ENCODE data around the gene F10.

F10 gene

DNA sequence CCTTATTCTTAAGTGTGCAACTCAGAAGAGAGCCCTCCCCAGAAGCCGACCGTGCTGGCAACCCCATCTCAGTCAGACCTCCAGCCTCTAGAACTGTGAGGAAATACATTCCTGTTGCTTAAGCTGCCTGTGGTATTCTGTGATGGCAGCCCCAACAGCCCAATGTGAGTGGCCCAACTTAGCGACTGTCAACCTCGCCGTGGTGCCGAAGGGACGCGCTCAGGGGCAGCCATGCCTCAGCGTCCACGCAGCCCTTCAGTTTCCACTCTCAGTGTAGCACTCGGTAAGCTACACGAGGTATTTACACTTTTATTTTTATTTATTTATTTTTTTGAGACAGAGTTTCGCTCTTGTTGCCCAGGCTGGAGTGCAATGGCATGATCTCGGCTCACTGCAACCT is 54.2 kb downstream of the F10 start:
- no peak for DNase-seq

DNA sequence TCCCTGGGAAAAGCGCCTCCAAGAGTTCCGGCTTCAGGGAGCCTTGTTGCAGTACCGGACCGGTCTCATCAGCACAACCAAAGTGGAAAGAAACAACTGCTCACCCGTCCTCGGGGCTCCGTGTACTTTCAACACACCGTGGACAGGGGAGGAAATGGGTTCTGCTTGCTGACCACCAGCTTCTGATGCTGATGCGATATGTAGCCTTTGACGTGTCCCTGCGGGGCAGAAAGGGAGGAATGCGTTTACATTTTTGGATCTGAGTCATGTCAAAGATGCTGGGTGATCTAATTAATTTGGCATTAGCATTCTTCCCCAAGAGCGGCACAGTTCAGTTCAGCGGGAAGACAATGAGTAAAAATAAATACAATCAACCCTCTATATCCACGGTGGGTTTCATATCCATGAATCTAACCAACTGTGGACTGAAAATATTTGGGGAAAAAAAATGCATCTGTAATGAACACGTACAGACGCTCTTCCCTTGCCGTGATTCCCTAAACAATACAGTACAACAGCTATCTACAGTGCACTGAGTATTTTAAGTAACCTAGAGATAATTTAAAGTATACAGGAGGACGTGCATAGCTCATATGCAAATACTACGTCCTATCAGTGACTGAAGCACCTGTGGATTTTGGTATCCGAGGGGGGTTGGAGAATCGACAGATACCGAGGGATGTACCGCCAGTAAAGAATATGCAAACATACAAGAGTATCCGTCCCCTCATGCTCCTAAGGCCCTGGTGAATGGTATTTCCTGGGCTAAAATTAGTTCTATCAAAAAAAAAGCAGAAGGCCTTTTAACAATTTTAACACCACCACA is 55.7 kb downstream of the F10 start:
- DNase-seq, result no peak

DNA sequence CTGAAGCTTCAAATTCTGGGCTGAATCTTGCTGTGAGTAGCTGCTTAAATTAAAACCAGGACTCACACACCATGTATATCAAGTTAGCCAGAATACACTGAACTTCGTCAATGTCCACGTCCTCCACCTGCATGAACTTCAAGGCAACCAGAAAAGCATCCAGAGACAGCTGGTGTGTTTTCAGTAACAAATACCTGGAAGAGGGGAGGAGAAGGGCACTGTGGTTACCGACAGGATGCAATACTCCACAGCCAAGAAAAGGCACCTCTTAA is 56.2 kb downstream of the F10 start:
- DNase-seq, result no peak

DNA sequence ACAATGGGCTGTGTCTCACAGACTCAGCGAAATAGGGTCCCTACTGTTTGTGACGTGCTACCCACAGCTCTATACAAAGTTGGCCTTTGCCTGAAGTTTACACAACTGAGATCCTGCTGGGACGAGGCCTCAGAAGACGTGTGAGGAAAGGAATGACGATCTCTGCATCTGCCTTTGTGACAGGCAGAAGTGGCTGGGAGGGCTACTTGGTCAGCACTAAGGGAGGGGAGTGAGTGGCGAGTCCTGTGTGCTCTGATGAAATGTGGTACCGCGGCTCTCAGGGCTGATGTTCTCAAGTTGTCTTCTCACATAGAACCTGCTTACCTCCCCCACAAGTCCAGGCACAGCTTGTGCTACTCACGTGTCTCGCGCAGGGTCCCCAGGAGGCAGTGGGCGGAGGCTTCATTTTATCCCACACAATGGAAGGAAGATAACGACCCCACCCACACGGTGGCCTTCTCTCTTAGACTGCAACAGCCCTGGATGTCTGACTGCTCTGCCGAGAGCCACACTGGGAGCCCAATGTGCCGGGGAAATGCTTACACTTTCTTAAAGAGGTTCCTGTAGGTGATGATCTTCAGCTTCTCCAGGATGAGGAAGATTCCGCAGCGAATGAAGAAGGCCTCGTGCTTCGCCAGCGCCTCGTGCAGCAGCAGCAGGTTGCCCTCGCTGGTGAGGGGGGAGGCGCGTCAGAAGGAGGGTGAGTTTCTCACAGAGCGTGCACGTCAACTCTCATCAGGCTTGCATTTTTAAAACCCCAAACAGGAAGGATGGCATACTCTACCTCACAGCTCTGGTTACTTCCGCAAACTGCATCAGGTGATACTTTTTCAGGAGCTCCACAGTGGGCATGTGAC is 57.0 kb downstream of the F10 start:
- no peak for DNase-seq

DNA sequence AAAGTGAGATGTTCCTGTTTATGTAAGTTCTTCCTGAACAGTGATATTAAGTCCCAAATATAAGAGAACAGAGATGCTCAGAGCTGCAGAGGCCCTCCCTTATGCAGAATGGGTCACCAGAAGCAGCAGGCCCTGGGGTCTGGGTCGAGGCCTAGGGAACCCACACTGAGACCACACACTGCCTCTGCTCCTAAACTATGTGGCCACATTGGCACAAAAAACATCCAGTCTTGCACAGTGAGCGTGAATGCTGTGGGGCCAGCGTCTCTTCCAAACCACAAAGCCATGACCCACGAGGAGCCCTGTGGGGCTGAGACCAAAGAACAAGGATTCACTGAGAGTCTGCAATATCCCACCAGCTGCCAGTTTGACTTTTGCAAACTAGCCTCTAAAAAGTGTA is 59.4 kb downstream of the F10 start:
- no peak for DNase-seq

DNA sequence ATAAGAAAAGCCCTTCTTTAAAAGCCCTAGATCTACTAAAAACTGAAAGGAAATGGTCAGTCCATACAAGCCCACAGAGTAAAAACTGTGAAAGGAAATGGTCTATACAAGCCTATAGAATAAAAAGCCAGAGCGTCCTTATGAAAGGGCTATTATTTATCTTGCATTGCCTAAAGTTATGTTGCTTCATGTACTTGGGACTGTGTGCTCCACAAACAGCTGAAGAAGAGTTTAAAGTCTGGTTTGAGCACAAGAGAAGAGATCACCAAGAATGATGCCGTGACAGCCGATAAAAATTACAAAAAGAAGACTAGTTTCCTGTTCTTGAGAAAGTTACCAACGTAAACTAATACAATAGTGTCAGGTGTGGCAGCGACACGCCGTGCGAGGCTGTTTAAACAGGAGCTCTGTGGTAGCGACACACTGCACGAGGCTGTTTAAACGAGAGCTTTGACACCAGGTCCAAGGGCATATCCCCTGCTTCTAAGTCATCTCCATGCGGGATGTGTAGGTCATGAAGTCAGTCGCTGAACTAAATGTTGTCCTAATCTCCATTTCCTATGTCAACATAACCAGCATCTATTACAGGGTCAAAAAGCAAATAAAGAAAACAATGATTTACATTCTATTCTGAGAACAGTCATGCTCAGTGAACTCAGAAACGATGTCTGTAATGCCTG is 61.0 kb downstream of the F10 start:
- DNase-seq, result no peak

DNA sequence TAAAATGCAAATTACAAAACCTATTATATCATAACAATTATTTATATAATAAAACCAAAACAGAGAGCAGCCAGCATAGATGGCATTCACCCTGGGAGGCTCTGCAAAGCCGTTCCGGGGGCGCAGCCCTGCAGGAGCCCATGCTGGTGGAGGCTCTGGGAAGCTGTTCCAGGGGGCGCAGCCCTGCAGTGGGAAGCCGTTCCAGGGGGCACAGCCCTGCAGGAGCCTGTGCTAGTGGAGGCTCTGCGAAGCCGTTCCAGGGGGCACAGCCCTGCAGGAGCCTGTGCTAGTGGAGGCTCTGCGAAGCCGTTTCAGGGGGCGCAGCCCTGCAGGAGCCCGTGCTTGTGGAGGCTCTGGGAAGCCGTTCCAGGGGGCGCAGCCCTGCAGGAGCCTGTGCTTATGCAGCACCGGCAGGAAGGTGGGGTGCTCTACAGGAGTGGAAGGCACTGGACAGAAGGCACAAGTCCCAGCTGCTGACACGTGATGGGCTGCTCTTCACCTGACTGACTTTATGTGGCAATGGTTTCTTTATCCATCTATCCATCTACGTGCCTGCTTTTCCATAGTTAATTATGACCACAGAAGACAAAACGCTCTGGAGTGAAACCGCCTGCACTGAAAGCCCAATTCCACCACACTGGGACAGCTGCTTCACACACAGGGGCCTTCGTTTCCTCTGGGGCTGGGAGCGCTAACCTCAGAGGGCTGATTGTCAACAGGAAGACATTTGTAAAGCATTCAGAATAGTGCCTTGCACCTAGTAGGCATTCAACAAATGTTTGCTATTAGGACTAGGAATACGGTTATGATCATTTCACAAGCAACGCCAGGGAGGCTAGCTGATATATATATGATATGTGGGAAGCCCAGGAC is 62.2 kb downstream of the F10 start:
- DNase-seq, result no peak

DNA sequence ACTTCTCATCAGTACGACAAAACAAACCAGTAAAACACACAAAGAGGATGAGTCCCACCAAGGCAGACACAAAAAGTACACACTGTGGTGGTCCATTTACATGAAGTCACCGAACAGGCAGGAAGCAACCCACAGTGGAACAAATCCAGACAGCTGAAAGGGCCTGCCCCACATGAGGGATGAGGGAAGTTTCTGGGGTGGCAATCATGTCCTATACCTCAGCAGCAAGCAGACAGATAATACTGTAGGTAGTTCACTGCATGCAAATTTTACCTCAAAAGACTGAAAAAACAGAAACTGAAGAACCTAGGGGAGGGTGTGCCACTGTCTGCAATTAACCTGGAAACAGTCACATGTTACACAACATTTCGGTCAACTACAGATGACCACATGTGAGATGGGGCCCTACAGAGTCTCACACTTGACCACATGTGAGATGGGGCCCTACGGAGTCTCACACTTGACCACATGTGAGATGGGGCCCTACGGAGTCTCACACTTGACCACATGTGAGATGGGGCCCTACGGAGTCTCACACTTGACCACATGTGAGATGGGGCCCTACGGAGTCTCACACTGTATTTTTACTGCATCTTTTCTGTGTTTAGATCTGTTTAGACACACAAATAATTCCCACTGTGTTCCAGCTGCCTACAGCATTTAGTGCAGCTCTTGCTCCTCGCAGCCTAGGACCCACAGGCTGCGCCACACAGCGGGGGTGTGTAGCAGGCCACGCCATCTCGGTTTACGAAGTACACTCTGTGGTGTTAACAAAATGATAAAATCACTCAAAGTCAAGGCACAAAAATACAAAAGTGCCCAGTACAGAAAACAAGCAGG is 63.7 kb downstream of the F10 start:
- no peak for DNase-seq

DNA sequence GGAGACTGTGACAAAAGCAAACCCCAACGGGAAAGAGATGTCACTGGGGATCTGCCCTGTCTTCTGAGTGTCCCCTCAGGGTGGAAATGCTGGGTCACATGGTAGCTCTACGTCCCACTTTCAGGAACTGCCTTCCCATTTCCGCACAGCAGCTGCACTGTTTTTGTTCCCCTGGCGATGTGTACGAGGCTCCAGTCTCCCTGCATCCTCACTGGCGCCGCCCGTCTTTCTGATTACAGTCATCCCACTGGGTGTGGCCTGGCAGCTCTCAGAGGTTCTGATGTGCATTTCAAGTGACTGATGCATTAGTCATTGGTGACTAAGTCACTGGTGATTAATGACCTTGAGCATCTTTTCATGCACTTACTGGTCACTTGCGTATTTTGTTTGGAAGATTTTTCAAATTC is 64.7 kb downstream of the F10 start:
- peak; percentile 82 for DNase-seq

DNA sequence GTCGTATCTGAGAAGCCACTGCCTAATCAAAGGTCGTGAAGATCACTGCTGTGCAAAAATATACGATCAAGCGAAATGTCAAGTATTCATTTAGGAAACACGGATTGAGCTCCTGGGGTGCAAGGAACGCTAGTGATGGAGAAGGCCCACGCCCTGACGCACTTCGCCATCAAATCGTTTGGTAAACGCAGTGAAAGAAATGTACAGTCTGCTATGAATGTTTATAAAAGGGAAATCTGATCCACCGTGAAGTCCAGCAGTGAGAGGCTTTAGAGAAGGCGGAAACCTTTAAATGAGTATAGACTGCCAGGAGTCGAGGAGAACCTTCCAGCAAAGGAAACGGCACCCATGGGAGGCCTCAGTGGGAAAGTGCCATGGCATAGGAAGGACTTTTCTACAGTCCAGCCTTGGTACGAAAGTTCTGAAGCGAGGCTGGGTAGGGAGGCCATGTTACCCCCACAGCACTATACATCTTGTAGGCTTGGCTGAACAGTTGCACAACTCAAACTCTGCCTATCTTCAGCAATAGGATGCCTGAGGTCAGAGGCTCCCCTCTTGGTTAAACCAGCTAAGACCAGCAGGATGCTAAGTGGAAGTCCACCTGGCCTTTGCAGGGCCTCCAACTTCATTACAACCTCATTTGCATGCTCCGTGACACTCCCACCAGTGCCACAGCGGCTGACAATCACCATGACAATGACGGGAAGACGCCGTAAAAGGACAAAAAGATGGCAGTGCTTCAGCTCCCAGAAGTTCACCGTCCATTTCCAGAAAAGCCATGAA is 65.5 kb downstream of the F10 start:
- DNase-seq, result no peak

DNA sequence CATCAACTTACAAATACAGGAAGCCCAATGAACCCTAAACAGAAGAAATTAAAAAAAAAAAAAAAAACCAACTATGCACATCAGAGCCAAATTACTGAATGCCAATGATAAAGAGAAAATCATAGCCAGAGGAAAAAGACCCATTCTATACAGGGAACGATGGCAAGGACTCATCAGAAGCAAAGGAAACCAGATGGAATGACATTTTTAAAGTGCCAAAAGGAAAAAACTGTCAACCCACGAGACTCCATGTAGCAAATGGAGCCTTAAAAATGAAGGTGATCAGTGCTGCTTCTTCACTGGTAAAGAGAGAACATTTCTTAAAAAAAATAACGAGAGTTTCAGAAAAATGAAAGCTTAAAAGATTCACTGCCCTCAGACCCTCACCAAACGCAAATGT is 67.6 kb downstream of the F10 start:
- no peak for DNase-seq

DNA sequence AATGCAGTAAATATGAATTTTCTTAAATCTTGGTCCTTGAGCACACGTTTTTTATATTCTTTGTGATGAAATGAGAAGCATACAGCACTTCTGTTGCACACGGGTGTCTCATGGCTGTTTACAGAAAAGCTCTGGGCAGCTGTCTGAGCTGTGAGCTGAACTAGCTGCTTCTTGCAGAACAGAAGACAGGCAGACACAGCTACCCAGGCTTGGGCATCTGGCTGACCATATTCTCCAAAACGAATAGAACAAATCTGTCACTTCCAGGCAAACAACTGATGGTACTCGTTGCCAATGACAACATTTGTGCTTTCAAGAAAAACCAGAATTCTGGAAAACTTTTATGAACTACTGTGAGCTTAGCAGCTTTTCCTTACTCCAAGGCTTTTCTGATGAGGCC is 69.7 kb downstream of the F10 start:
- DNase-seq, result no peak

DNA sequence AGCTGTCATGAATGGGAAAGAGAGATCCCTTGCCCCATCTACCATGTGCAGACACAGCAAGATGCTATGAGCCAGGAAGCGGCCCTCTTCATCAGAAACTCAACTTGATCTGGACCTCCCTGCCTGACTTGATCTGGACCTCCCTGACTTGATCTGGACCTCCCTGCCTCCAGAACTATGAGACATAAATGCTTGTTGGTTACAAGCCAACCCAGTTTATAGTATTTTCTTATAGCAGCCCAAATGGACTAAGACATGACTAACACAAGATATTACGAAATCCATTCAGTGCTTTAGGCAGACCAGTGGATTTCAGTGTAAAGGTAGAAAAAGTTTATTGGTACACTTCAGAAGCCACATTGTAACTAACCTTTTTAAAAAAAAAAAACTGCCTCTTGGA is 70.3 kb downstream of the F10 start:
- DNase-seq, result no peak

DNA sequence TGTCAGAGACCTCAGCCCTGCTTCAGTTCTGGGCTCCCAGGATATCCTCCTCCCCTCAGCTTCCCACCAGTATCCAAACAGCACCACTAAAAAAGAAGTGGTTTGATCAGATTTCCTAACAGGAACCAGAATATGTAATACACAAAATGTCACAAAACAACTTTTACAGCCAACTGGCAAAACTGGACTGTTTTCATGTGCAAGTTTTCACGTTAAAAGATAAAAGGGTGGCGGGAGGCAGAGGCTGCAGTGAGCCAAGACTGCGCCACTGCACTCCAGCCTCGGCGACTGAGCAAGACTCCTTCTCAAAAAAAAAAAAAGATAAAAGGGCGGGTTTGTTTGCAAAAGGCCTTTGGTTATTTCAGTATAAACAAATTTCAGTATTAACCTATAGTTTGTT is 72.8 kb downstream of the F10 start:
- no peak for DNase-seq

DNA sequence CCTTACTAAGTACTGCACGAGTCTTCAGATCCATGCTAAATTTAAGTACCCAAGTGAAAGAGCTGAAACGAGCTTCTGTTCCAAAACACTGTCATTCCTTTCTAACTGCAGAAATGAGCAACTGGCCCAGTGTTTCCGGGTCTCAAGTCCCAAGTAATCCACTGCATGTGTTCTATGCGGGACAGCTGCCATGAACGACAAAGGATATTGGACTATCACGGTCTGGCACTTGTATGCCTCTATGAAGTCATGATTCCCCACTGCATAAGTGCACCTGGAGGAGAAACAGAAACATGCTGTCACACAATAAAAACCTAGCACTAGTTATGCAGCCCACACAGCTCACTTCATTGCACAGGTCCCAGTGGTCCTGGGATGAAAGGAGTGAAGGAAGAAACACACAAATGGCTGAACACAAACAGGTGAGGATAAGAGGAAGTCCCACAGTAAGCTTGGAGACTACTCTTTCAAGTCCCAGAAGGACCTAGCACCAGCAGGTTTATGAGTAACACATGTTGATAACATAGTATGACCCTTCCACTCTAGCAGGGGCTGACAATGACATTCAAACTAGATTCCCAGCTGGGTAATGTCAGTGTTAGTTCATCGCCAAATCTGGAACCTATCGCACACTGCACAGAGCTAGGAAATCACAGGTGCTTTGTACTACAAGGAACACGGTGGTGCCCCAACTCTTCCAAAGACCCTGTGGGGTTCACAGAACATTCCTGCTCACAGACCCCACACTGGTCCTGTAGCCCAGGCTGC is 74.6 kb downstream of the F10 start:
- no peak for DNase-seq

Data from stimulated activated CD4-positive, alpha-beta T cell treated with anti-CD3 and anti-CD28 coated beads, Interleukin-1b, Interleukin-23, amount 100 ng/mL, for 48 hours (primary cell).